ENCODE measurements around the gene KANSL1.

GRCh38 chr17:46097497-46097896 lies 95.7 kb downstream of the KANSL1 start:
- TF ChIP-seq CTCF (conservative IDR thresholded peaks at IDR 0.05) (no peak), ZFX (IDR thresholded peaks at IDR 0.05) (no peak)
